HG02759 (cell line): ENCODE measurements around the gene ADCYAP1R1.

Source experiments
- ATAC-seq: cut with Tn5 transposase; IDR thresholded peaks from one replicate; pipeline ENCODE4 v1.9.1; 2021; ENCODE audit warnings: mild to moderate bottlenecking, moderate library complexity; ENCODE audit not compliant: unreplicated experiment

The ADCYAP1R1 gene

DNA sequence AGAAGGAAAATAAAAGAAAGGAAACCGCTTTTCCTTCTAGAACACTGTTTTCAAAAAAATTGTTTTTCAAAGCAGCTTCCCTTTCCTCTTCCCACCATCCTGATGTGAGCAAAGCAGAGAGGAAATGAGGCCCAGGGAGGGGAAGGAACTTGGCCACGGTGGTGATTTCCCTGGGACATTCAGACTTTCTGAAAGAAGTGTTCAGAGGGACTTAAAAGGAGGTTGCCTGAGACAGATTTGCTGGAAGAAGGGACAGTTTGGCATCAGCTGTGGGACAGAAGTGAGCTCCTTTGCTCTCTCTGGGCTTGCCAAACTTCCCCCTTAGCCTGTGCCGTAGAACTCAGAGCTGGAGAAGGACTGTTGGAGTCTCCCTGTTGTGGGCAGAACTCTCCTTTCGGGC is 30.3 kb downstream of the ADCYAP1R1 start:
- no peak for ATAC-seq

- no peak for ATAC-seq
Observed at GRCh38 chr7:31083210-31083786, 31.2 kb downstream of the ADCYAP1R1 start.

DNA sequence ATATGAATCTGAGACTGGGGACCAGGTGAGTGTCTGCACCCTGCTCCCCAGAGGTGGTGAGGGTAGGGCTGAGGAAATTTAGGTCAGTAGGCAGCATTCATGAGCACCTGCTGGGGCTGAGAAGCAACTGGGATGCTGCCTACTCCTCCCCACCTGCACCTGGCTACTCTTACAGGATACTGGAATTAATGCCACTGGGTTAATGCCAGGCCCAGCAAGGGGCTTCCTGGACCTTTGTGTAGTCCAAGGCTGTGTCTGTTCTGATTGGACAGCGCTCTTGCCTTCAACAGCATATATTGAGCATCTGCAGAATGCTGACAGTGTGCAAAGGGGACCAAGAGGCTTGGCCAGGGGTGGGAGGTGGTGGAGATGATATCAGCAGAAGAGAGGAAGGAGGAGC is 32.1 kb downstream of the ADCYAP1R1 start:
- no peak for ATAC-seq

GRCh38 chr7:31087351-31087750 is 35.2 kb downstream of the ADCYAP1R1 start:
- ATAC-seq: no peak

- ATAC-seq: no peak
Observed at GRCh38 chr7:31091924-31092434, 39.9 kb downstream of the ADCYAP1R1 start.

GRCh38 chr7:31092606-31093005 is 40.5 kb downstream of the ADCYAP1R1 start:
- ATAC-seq: no peak

DNA sequence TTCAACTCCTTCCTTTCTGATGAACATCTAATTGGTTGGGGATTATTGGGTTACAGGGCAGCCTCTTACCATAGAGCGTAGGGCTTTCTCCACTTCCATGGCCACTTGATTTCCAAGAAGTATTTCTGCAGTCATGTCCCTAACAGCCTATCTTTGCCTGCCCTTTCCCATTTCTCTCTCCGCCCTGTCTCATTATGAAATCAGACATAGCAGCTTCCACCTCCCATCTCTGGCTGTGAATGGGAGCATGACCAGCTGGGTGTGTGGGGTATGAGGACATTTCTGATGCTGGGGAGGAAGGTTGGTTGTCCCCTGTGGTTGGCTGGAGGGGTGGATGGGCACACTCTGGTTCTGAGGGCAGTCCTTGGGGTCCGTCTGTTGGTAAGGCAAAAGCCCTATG is 41.2 kb downstream of the ADCYAP1R1 start:
- no peak for ATAC-seq

DNA sequence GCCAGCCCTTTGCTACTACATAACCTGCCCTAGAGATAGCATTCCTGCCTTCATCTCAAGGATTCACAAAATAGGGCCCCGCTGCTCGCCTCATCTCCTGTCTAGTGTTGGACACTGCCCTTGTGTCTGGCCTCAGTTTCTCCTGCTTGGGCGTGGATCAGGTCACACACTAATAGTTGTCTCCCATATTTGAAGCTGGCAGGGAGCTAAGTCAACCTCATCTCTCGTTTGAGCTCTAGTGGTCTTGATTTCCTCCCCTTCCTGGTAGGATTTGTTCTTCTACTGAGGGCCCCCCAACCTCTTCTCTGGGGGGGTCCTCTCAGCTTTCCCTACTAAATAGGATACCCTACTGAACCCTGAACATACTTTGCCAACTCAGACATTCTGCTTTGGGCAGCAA is 42.2 kb downstream of the ADCYAP1R1 start:
- ATAC-seq: no peak

- no peak for ATAC-seq
Observed at GRCh38 chr7:31095286-31096197, 43.4 kb downstream of the ADCYAP1R1 start.

- ATAC-seq: no peak
Observed at GRCh38 chr7:31096198-31096876, 44.2 kb downstream of the ADCYAP1R1 start.

DNA sequence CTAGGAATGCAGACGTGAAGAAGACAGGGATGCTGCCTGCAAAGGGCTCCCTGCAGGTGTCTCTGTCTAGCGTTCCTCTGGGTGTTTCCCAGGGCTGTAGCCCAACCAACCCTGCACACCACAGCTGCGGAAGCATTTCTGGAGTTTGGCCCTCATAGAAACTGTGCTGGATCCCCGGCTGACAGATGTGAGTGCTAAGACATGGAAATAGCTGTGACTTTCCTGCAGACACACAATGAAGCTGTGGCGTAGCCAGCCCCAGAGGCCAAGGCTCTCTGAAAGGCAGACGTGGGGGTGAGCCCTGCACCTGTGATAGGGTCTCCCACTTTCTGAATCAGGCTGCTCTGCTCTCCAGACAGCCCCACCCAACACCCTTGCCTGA is 44.8 kb downstream of the ADCYAP1R1 start:
- no peak for ATAC-seq

DNA sequence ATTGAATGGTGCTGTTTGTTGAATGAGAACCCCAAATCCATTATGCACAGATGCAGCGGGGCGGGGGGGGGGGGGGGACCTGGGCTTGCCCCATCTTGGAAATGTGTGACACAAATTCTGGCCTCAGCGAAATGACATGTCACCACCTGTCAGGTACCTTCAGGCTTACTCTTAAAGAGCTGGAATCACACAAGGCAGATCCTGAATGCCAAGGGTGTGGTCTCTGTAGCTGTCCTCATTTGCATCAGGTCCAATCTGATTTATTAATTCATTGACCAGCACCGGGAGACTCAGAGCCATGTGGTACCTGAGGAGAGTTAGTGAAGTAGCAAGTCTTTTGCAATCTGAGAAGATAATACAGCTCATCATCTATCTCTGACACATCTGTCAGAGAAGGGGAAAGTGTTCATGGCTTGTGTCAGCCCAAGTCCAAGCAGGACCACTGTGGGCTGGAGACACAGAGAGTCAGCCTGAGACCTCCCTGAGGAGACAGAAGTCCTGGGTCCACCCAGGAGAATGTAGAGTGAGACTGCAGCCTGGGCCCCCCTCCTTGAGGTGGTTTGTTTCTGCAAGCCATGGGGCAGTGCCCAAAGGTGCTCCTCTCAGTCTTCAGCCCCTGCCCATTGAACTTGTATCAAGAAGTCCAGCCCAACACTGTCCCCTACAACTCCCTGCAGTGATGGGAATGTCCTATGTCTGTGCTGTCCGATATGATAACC is 46.7 kb downstream of the ADCYAP1R1 start:
- ATAC-seq: no peak

DNA sequence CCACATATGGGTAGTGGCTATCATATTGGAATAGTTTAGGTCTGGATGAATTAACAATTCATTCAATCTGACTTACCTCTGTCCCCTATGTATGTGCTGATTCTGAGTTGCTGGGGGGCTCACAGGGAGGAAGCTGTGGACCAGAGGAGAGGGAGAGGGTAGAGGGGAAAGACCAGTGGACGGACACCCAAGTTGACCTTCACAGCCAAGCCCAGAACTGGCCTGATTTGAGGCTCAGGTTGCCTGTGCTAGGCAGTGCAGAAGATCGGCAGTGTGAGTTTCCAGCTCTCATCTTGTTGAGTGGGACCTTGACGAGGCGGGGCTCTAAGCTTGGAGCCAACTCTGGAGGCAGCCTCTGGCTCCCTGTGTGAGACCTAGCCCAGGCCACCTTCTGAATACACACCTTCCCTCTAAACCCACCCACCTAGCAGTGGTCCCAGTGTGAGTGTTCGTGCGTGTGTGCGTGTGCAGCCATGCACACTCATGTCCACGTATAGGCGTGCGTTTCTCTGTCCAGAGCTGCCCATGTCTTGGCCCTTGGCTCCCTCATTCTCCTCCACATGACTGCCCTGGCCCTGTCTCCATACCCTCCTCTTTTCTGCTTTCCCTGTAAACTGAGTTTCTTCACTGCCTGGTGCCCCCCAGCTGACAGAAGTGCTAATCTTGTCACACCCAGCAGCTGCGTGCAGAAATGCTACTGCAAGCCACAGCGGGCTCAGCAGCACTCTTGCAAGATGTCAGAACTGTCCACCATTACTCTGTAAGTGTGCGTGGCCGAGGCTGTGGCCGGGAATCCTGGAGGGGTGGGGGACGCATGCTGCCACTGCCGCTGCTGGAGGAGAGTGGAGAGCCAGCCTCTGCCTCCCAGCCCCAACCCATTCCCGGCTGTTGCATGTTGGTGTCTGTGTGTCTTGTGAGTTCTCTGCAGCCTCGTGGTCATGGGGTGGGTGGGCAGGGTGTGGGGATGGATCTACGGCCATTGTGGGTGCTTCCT is 47.6 kb downstream of the ADCYAP1R1 start:
- no peak for ATAC-seq

GRCh38 chr7:31100445-31100844 is 48.3 kb downstream of the ADCYAP1R1 start:
- no peak for ATAC-seq

DNA sequence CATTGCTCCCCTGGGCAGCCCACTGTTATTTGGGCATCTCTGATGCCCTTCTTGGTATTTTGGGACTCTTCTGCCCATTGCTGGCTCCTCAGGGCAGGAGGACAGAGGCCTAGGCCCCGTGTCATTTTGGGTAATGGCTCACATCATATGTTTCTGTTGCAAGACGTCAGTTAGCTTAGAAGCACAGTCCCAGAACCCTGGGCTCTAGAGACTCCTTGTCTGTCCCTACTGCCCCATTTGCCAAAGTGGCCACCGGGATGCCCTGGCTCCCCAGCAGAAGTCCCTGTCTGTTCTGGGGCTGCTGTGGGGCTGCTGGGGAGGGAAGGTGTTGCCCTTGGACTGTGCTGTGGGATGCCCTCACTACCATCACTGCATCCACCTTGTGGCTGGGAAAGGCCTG is 48.8 kb downstream of the ADCYAP1R1 start:
- ATAC-seq: no peak

GRCh38 chr7:31101544-31101943 is 49.4 kb downstream of the ADCYAP1R1 start:
- no peak for ATAC-seq

DNA sequence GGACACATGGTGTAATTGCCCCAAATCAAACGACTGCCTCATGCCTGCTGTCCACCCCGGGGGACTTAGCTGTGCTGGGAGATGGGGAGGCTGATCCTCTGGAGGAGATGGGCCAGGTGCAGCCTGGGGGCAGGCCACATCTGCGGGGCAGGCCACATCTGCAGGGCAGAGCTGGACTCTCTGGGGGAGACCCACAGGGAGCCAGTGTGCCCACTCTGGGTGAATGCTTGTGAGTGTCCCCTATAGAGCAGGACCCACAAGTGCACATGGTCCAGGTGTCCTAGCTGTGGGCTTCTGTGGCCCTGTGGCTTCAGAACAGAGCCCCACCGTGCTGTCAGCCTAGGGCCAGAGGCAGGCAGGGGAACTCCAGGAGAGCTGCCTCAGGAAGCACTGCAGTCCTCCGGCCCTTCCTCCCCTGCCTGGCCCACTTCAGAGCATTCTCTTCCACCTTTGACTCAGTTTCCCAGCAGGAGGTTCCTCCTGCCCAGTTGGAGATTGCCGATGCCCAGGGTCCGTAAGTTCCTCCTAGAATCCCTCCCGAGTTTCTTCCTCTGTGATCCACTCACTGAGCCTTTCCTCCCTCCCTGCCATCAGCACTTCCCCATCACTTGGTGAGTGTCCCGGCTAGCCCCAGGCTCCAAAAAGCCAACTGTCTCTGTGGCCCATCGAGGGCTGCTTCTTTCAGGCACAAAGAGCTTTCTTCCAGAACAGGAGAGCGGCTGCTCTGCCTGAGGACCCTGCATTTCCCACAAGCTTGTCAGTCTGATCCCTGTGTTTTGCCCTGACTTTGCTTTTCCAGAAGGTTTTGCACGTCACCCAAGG is 50.3 kb downstream of the ADCYAP1R1 start:
- ATAC-seq: no peak

- no peak for ATAC-seq
Observed at GRCh38 chr7:31102973-31103850, 51.1 kb downstream of the ADCYAP1R1 start.
